HCT116 (cell line): Measurements from ENCODE around the gene QKI. TPM values are rescaled to one million over a fixed set of nuclear protein-coding genes. Genes with fewer than 3 reads are reported as not detected.

Experiments used
- ATAC-seq: fragments of 200-7000 bp; cut with Tn5 transposase; 2 replicates; pipeline ENCODE4 v1.9.1; 2020; ENCODE audit warnings: mild to moderate bottlenecking, moderate library complexity
- BruUV-seq: library from RNA; stranded (reverse); fragments of 400-500 nt; replicated peaks from 2 replicates; lab custom pipeline; 2021; lab: Mats Ljungman, UMichigan
- CTCF ChIA-PET: fragments of 300-600 bp; sonication (Branson Sonifier 250); formaldehyde crosslinking; loops from one replicate; lab custom pipeline; 2021; ENCODE audit warnings: antibody characterized with exemption; lab: Charles Lee
- POLR2A ChIA-PET: fragments of 300-600, 350-600 bp; sonication (Branson Sonifier 250); formaldehyde crosslinking; loops from one replicate; lab custom pipeline; 2021; ENCODE audit warnings: antibody characterized with exemption; lab: Charles Lee
- RAD21 ChIA-PET, 2 experiments: fragments of 300-600 bp; sonication (Branson Sonifier 250); formaldehyde crosslinking; loops; one replicate each; lab custom pipeline; 2023; ENCODE audit warnings: low total read pairs in 2 of 2; ENCODE audit not compliant: uncharacterized antibody in 2 of 2, unreplicated experiment in 2 of 2, low non-redundant PET in 1 of 2; lab: Charles Lee
- DNase-seq: peaks from one replicate; pipeline ENCODE4 v3.0.0-alpha.2; 2010; ENCODE audit warnings: low read depth, low spot score
- H2AFZ ChIP-seq: fragments of 200-600 bp; shearing (Covaris generic), sonication (generic); 2 replicates; pipeline ENCODE4 v1.6.1; 2017; ENCODE audit warnings: low read depth, mixed run types, mixed read lengths, antibody characterized with exemption, low read length; ENCODE audit not compliant: poor library complexity, severe bottlenecking
- H3K27ac ChIP-seq: 2 replicates; pipeline ENCODE4 v1.5.1; 2012; ENCODE audit warnings: low read depth, low read length
- H3K27me3 ChIP-seq: fragments of 200-600 bp; sonication (generic); 2 replicates; pipeline ENCODE4 v1.6.1; 2016; ENCODE audit warnings: mixed run types, low read length, mixed read lengths; ENCODE audit not compliant: insufficient read depth
- H3K36me3 ChIP-seq, 2 experiments: fragments of 200-500 bp in 1 of 2; fragments of 200-600 bp in 1 of 2; sonication (Bioruptor generic) in 1 of 2; sonication (generic) in 1 of 2; 2 replicates each; pipeline versions ENCODE4 v1.5.1 to v1.6.1; 2014 to 2016; ENCODE audit warnings: low read length in 2 of 2, inconsistent platforms in 1 of 2, mixed read lengths in 1 of 2, mixed run types in 1 of 2; ENCODE audit not compliant: insufficient read depth in 2 of 2, control insufficient read depth in 1 of 2
- H3K4me1 ChIP-seq, 2 experiments: fragments of 200-600 bp in 1 of 2; sonication (generic) in 1 of 2; 2 replicates each; pipeline versions ENCODE4 v1.5.1 to v1.6.1; 2012 to 2017; ENCODE audit warnings: low read length in 2 of 2, inconsistent platforms in 1 of 2, mild to moderate bottlenecking in 1 of 2, mixed read lengths in 1 of 2, mixed run types in 1 of 2, moderate library complexity in 1 of 2; ENCODE audit not compliant: insufficient read depth in 2 of 2, control insufficient read depth in 1 of 2
- H3K4me2 ChIP-seq: fragments of 200-600 bp; sonication (generic); 2 replicates; pipeline ENCODE4 v1.6.1; 2017; ENCODE audit warnings: mixed run types, low read length, mixed read lengths
- H3K4me3 ChIP-seq, 2 experiments: fragments of 200-600 bp in 1 of 2; sonication (generic) in 1 of 2; replicated peaks in 1 of 2; 2 replicates each; pipeline ENCODE4 v1.5.1; 2011 to 2016; ENCODE audit warnings: low read length in 2 of 2, control low read depth in 1 of 2, low read depth in 1 of 2, mild to moderate bottlenecking in 1 of 2, mixed read lengths in 1 of 2, mixed run types in 1 of 2
- H3K79me2 ChIP-seq: fragments of 200-600 bp; sonication (generic); 2 replicates; pipeline ENCODE4 v1.6.1; 2017; ENCODE audit warnings: mild to moderate bottlenecking, mixed run types, low read length, moderate library complexity, mixed read lengths; ENCODE audit not compliant: insufficient read depth
- H3K9ac ChIP-seq: fragments of 200-600 bp; sonication (generic); 2 replicates; pipeline ENCODE4 v1.6.1; 2016; ENCODE audit warnings: low read length, mixed read lengths
- H3K9me2 ChIP-seq: fragments of 200-600 bp; sonication (generic), shearing (Covaris generic); 2 replicates; pipeline ENCODE4 v1.6.1; 2017; ENCODE audit warnings: mixed run types, mild to moderate bottlenecking, moderate library complexity; ENCODE audit not compliant: insufficient read depth
- H3K9me3 ChIP-seq, 2 experiments: fragments of 200-500 bp in 1 of 2; fragments of 200-600 bp in 1 of 2; sonication (Bioruptor generic) in 1 of 2; sonication (generic) in 1 of 2; 2 replicates each; pipeline ENCODE4 v1.6.1; 2014 to 2017; ENCODE audit warnings: low read length in 2 of 2, mixed read lengths in 2 of 2, inconsistent platforms in 1 of 2, low read depth in 1 of 2, mild to moderate bottlenecking in 1 of 2, mixed run types in 1 of 2, moderate library complexity in 1 of 2; ENCODE audit not compliant: control insufficient read depth in 1 of 2, insufficient read depth in 1 of 2
- H4K20me1 ChIP-seq: fragments of 200-600 bp; sonication (generic), shearing (Covaris generic); 2 replicates; pipeline ENCODE4 v1.6.1; 2017; ENCODE audit warnings: mixed run types, mild to moderate bottlenecking, moderate library complexity; ENCODE audit not compliant: insufficient read depth
- CEBPB ChIP-seq: IDR thresholded peaks from 2 replicates; pipeline ENCODE4 v1.6.1; 2012; ENCODE audit warnings: low read depth
- EGR1 ChIP-seq: IDR thresholded peaks from 2 replicates; pipeline ENCODE4 v1.6.1; 2012; ENCODE audit warnings: low read depth
- ELF1 ChIP-seq: IDR thresholded peaks from 2 replicates; pipeline ENCODE4 v1.6.1; 2012; ENCODE audit warnings: low read depth, borderline replicate concordance
- EZH2phosphoT487 ChIP-seq: fragments of 200-600 bp; IDR thresholded peaks from 2 replicates; pipeline ENCODE4 v1.6.1; 2018; ENCODE audit warnings: antibody characterized with exemption, borderline replicate concordance
- FOSL1 ChIP-seq: IDR thresholded peaks from 2 replicates; pipeline ENCODE4 v1.6.1; 2012; ENCODE audit warnings: low read depth
- JUND ChIP-seq: IDR thresholded peaks from 2 replicates; pipeline ENCODE4 v1.6.1; 2012
- POLR2A ChIP-seq: IDR thresholded peaks from 2 replicates; pipeline ENCODE4 v1.7.0; 2011; ENCODE audit warnings: borderline replicate concordance; ENCODE audit not compliant: insufficient read depth, insufficient read length; ENCODE audit errors: extremely low read depth
- POLR2AphosphoS5 ChIP-seq: IDR thresholded peaks from 2 replicates; pipeline ENCODE4 v1.6.1; 2011; ENCODE audit warnings: mild to moderate bottlenecking, low read depth, low read length, moderate library complexity
- SIN3A ChIP-seq: IDR thresholded peaks from 2 replicates; pipeline ENCODE4 v1.6.1; 2012; ENCODE audit warnings: low read depth
- SP1 ChIP-seq: IDR thresholded peaks from 2 replicates; pipeline ENCODE4 v1.6.1; 2012; ENCODE audit warnings: low read depth
- SRF ChIP-seq: IDR thresholded peaks from 2 replicates; pipeline ENCODE4 v1.6.1; 2012; ENCODE audit warnings: low read depth
- TCF7L2 ChIP-seq: IDR thresholded peaks from 2 replicates; pipeline ENCODE4 v1.7.0; 2011; ENCODE audit warnings: borderline replicate concordance, inconsistent platforms; ENCODE audit not compliant: insufficient read depth, insufficient read length; ENCODE audit errors: extremely low read depth
- intact Hi-C: fragments of 100-400 bp; cut with micrococcal nuclease; formaldehyde crosslinking; loops from 2 replicates; pipeline ENCODE4 v1.10.0; 2022
- total RNA-seq: library from RNA; stranded (reverse); gene quantifications from one replicate; pipeline ENCODE4 v1.2.1, GENCODE V29; 2021; ENCODE audit not compliant: unreplicated experiment
- TF ChIP-seq, protein P1 (sequence below), 3 experiments: fragments of 200-600 bp in 1 of 3; sonication (generic) in 1 of 3; IDR thresholded peaks in 2 of 3; conservative IDR thresholded peaks in 1 of 3; 2 replicates each; pipeline ENCODE4 v1.5.1; 2012 to 2017; ENCODE audit warnings: low read depth in 2 of 3, low read length in 2 of 3, antibody characterized with exemption in 1 of 3, borderline replicate concordance in 1 of 3, control low read depth in 1 of 3, mild to moderate bottlenecking in 1 of 3, mixed read lengths in 1 of 3, mixed run types in 1 of 3, moderate library complexity in 1 of 3; ENCODE audit not compliant: insufficient read depth in 1 of 3
- TF ChIP-seq, protein P2 (sequence below): IDR thresholded peaks from 2 replicates; pipeline ENCODE4 v1.6.1; 2012
- TF ChIP-seq, protein P3 (sequence below): IDR thresholded peaks from 2 replicates; pipeline ENCODE4 v1.6.1; 2012

Gene QKI
- total RNA-seq, 1 experiment from 2014 or later, result 35.3 TPM

DNA sequence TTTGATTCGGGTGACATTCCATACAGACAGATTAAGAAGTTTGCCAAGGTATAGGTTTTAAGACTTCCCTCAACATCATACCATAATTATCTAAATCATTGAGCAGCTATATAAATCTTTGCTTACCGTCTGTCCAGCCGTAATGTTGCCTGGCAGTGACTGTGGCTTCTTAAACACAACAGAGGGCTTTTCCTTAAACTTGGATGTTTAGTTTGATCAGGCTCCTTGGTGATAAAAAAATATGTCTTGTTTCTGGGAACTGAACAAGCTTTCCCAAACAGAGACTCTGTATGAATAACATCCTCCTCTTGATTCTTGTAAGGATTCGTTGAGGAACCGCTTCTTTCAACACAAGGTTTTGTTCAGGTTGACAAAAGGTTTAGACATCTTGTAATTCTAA is 130.9 kb downstream of the QKI start (continued):
- TF ChIP-seq, protein P1, sequence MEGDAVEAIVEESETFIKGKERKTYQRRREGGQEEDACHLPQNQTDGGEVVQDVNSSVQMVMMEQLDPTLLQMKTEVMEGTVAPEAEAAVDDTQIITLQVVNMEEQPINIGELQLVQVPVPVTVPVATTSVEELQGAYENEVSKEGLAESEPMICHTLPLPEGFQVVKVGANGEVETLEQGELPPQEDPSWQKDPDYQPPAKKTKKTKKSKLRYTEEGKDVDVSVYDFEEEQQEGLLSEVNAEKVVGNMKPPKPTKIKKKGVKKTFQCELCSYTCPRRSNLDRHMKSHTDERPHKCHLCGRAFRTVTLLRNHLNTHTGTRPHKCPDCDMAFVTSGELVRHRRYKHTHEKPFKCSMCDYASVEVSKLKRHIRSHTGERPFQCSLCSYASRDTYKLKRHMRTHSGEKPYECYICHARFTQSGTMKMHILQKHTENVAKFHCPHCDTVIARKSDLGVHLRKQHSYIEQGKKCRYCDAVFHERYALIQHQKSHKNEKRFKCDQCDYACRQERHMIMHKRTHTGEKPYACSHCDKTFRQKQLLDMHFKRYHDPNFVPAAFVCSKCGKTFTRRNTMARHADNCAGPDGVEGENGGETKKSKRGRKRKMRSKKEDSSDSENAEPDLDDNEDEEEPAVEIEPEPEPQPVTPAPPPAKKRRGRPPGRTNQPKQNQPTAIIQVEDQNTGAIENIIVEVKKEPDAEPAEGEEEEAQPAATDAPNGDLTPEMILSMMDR (IDR thresholded peaks at IDR 0.05 in 2 of 3, conservative IDR thresholded peaks at IDR 0.05 in 1 of 3; ENCODE audit: borderline replicate concordance in 1 of 3, insufficient read depth in 1 of 3, low read depth in 2 of 3, low read length in 2 of 3), result no peak
- TF ChIP-seq, protein P2, sequence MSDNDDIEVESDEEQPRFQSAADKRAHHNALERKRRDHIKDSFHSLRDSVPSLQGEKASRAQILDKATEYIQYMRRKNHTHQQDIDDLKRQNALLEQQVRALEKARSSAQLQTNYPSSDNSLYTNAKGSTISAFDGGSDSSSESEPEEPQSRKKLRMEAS, result no peak
- no peak for TF ChIP-seq FOSL1
- TF ChIP-seq SIN3A, result no peak

DNA sequence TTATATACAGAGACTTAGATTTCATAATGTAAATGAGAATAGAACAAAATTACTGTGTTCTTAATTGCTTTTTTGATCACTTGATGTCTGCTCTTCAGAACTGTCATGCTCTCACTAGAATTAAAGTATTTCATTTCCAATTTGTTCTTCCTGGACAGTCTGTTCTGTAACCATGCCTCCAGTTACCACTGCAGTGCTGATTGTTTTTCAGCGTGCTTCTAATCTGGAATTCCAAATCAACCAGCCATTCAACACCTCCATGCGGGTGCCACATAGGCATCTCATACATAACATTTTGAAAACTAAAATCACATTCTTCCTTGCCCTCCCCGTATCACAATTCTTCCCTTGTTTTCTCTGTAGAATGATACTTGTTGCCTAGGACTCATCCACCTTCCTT is 132.8 kb downstream of the QKI start:
- Histone ChIP-seq H3K4me3 (no peak overlapping the region), H3K9ac (no peak overlapping the region), H3K9me2 (no peaks in the 10 kb centered on the region), H3K4me2 (no peak overlapping the region), H3K9me3 (no peaks in the 10 kb centered on the region), H3K79me2 (no peaks in the 10 kb centered on the region), H3K27me3 (no peaks in the 10 kb centered on the region), H2AFZ (no peak overlapping the region), H4K20me1 (no peaks in the 10 kb centered on the region), H3K4me1 (no peaks in the 10 kb centered on the region), H3K36me3 (no peaks in the 10 kb centered on the region), H3K27ac (no peak overlapping the region)
- POLR2A ChIA-PET, result no interaction called here
- CTCF ChIA-PET, result no interaction called here
- ATAC-seq, result no peak
- DNase-seq, result no peak
- RAD21 ChIA-PET, result no interaction called here
- no peak for TF ChIP-seq SIN3A
- no peak for TF ChIP-seq EZH2phosphoT487
- TF ChIP-seq SRF, result no peak
- TF ChIP-seq POLR2A, result no peak
- TF ChIP-seq TCF7L2, result no peak
- no peak for TF ChIP-seq SP1
- TF ChIP-seq, protein P2, result no peak
- TF ChIP-seq POLR2AphosphoS5, result no peak
- TF ChIP-seq FOSL1, result no peak
- TF ChIP-seq CEBPB, result no peak
- TF ChIP-seq EGR1, result no peak
- no peak for TF ChIP-seq ELF1
- TF ChIP-seq, protein P3, sequence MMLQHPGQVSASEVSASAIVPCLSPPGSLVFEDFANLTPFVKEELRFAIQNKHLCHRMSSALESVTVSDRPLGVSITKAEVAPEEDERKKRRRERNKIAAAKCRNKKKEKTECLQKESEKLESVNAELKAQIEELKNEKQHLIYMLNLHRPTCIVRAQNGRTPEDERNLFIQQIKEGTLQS, result no peak
- TF ChIP-seq JUND, result no peak
- intact Hi-C loops, result no loop called here
- no TSS peak for BruUV-seq
